Measurements from ENCODE around the gene CCDC106.

The CCDC106 gene

DNA sequence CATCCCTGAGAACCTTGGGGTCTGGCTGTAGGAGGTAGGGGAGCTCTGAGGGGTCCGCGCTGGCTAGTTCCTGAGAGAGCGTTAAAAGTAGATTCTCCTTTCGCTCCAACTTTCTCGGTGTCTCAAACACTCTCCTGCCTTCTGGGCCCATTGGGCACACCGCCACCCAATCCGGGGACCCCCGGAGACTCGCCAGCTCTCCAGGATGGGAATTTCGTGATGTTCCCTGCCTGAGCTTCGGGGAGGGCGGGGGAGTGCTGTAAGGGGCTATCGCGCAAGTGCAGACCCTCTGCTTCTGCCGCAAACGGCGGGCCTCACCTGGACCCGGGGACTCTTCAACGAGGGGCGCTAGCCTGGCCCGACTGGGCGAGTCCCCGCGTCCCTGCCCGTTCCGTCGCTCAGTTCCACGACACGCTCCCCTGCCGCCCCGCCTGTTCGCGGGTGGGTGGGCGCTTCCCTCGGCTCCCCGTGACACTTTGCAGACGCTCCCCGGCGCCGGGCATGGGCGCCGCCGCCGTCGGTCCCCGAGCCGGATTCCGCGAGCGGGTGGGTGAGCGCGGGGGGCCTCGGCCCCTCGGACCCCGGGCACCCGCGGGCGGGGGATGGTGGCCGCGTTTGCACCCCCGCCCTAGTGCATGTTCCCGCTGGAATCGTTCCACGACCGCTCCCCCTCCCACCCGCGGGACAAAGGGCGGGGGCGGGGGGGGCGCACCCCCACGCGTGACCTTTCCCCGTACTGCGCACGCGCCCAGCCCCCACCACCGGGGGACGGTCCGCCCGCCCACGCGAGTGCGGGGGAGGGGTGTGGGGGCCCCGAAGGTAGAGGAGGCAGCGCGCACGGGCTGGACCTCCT is at the start of gene CCDC106:
TSS of gene CCDC106 (plus strand) at position 481 of the 853 bp plus-strand sequence. CDS start 835 bp downstream, outside the sequence.
- peak; percentile 33 for DNase-seq

DNA sequence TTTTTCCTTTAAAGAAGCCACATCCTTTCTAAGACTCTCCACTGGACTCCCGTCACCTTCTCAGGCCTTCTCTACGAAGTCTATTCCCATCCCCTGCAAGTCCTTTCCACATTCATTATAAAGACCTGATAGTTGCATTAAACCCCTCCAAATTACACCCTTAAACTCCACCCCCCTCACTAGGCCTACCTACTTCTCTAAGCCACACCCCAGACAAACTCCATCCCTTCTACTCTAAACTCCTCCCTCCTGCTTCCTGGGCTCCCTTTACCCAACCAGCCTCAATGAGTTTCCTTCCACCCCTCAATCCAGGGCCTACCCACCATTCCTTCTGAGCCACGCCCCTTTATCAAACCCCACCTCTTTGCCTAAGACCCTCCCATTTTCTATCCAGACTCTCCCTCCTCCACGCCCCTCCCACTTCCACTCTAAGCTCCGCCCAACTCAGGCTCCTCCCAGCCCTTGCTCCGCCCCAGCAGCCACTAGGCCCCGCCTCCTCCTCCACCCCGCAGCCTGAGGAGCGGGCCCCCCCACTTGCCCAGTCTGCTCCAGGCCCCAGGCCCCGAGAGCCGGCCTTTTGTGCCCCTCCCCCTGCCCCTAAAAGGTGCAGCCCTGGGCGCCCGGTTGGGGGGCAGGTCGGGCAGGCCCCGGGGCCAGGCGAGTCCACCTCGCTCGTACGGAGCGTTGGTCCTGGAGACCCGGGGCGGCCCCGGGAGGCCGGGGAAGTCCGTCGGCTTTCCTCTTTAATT is 49.1 kb upstream of the CCDC106 start:
- DNase-seq = peak; percentile 97

- DNase-seq = peak; percentile 97
Measured at GRCh38 chr19:55599468-55599841, 48.6 kb upstream of the CCDC106 start, which contains the start of gene FIZ1. TSS of gene FIZ1 (minus strand) at chr19:55599517. CDS start at chr19:55597865, 1,652 bp downstream.

DNA sequence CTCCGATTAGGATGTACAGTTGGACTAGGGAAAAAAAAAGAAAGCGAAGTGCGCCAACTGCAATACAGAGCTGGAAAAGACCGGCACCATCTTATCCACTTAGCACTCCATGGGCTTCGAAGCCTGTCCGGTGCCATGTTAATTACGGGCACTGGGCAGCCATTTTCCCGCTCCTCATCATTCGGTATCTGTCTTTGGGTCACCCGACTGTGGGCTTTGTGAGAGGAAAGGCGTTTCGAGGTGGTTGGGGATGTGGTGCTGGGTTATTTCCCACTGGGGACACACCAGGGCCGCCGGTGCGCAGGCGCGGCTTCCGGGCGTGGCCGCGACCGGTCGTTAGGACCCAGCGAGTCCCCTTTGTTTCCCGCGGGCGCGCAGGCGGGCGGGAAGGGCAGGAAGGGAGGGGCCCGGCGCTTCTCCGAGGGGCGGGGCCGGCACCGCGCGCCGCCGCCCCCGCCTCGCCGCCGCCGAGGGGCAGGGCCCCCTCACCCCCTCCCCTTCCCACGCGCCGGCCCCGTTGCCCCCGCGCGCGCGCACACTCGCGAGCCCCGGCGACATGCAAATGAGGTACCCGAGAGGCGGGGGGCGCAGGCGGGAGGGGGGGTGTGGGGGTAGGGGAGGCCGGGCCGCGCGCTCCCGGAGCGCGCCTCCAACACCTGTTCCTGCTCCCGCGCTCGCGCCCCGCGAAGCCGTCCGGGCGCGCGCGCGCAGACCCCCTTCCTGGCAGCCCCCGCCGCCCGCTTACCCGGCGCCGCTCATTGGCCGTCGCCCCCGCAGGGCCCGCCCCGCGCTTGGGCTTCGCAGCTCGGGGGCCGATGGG is 48.0 kb upstream of the CCDC106 start, which contains the start of gene ZNF524:
TSS of gene ZNF524 (plus strand) at position 447 of the 820 bp plus-strand sequence. CDS start 1,825 bp downstream, outside the sequence.
- peak; percentile 95 for DNase-seq

DNA sequence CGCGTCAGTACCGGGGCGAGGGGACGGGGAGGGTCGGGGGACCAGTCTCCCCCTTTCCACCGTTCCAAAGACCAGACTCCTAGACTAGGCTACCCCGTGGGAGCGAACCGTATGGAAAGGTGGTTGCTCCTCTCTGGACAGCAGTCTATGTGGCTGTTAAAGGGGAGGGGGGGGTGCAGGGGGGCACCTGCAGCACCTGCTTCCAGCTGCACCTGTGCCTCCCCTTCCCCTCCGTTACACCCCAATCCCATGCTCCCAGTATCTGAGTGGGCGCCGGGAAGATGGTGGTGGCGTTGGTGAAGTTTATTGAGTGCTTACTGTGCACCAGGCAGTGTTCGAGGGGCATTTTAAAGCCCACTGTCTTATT is 47.4 kb upstream of the CCDC106 start:
- no peak for DNase-seq

DNA sequence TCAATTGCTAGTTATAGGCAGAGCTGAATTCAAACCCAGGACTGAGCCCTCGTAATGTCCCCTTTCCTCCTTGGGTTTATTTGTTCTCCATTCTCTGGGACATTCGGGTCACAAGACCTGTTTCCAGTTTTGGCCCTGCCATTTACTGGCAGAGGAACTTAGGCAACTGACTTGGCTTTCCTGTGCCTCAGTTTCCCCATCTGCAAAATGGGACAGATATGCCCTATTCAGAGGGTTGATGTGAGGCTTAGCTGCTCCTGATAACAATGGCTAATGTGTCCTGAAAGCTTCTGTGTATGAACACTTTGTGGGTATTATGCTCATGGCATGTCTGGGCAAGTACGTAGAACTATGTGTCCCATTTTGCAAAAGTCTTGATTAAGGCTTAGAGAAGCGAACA is 46.9 kb upstream of the CCDC106 start:
- DNase-seq = no peak

GRCh38 chr19:55602104-55603001 is 45.7 kb upstream of the CCDC106 start:
- DNase-seq = no peak

GRCh38 chr19:55603115-55603514 is 44.9 kb upstream of the CCDC106 start:
- no peak for DNase-seq

DNA sequence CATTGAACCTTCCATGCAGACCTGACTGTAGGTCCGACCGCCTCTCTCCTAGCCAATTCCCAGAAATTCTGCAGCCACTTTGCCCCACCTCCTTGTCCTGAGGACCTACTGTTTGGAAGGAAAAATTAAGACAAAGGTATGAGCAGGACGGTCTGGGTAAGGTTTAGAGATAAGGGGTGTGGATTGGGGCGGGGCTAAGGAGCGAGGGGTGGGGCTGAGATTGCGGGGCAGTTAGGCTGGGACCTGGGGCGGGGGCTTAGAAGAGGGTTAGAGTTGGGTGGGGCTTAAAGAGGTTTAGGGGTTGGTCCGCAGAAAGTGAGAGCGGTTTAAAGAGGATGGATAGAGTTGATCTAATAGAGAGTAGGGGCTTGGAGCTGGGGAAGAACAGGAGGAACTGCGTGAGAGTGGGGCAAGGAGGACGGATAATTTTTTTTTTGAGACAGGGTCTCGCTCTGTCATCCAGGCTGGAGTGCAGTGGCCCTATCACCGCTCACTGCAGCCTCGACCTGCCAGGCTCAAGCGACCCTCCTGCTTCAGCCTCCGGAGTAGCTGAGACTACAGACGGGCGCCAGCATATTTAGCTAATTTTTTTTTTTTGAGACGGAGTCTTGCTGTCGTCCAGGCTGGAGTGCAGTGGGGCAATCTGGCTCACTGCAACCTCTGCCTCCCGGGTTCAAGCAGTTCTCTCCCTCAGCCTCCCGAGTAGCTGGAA is 44.3 kb upstream of the CCDC106 start:
- no peak for DNase-seq

GRCh38 chr19:55605207-55605636 is 42.8 kb upstream of the CCDC106 start:
- DNase-seq = peak; percentile 94

DNA sequence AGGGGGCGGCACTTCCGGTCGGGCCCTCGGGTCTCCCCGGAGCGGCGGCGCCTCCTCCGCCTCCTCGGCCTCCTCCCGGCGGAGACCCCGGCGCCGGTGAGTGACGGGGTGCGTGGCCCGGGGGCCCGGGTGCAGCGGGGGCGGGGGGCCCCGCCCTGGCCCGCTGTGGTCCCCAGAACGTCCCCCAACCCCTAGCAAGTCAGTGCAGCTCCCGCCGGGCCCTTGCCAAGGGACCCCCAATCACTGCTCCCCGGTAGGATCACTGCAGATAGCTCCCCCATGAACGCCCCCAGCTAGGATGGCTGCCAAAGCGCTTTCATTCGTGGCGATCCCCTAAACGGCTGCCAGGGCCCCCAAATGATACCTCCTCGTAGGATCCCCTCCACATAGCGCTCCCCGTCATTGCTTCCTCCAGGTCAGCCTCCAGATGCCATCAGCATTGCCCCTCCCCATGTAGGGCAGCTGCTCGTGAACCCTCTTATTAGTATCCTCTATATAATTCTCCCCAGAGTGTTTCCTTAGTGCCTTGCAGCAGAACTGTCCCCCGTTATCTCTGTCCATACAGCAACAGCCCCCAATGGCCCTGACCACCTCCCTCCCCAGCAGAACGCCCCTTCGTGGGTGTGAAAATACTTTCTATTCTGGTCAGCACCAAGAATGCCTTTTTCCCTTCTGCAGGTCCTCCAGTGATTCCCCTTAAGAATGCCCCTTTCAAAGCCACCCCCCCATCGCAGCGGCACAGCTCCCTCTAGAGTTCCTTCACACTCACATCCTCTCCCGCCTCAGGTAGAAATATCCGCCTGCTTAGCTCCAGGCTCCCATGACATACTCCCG is 42.2 kb upstream of the CCDC106 start, which contains the start of gene ZNF865:
TSS of gene ZNF865 (plus strand) at position 11 of the 834 bp plus-strand sequence. CDS start 7,972 bp downstream, outside the sequence.
- DNase-seq = peak; percentile 88

DNA sequence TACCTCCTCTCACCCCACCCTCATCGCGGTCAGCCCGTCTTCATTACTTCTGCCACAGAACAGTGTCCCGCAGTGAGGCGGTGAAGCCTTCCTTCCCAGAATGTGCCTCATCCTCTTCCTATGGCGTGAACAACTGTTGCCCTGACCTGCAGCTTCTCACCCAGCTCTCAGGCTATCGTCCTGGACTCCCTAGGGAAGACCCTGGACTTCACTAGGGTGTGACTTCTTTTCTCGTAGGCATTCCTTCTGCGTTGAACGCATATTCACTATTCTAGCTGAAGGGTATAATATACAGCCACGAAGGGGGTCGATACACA is 41.6 kb upstream of the CCDC106 start:
- DNase-seq = no peak

DNA sequence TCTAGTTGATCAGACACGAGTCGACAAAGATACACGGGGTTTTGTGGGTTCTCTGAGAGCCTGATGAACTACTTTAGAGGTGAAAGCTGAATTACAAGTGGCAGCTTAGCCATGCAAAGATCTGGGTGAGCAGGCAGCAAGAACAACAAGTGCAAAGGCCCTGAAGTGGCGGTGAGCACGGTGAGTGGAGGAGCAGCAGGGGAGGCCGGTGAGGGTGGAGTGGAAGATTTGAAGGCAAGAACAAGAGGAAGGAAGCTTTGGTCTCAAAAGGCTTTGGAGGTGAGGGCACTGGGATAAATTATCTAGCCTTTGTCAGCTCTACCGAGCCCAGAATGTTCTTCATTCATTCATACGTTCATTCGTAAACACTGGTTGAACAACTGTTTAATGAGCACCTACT is 41.2 kb upstream of the CCDC106 start:
- no peak for DNase-seq

DNA sequence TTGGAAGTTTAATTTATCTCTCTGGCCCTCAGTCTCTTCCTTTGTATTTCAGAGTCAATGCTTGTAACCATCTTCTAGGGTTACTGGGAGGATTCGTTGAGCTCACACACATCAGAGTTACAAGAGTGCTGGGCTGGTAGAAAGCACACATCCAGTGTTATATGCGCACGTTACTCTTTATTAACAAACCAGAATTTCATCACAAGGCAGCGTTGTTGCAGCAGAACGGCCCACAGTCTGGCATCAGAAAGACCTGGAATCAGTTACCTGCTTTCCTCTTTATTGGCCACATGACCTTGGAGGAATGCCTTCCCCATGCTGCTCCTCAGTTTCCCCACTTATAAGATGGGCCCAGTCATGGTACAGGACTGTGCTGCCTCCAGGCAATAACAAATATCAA is 38.7 kb upstream of the CCDC106 start:
- DNase-seq = no peak

DNA sequence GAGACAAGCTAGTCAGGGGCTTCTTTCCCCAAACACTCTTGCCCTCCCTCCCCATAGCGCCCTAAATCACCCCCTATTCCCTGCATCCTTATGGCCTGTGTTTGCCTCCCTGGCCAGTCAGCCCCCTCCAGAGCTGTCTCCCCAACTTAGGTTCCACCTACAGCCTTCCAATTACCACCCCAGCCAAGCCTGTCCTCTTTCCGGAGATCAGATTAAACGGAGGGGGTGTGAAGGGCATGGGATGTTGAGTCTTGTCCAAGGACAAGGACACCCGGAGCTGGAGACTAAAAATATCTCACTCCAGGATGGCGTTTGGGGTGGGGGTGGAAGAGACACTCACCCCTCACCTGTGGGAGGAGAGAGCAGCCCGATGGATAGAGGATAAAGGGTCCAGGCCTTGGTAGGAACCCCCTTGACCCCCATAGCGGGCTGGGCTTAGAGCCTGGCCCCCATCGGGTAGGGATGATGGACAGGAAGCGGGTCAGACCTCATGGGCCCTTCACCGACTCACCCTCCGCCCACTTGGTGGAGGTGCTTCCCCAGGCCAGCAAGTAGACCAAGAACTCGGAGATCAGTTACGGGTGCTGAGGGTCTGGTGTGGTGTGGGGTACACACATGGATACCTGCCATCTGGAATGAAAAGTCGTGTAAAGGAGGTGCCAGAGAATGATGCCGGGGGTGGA is 36.6 kb upstream of the CCDC106 start:
- DNase-seq = no peak

DNA sequence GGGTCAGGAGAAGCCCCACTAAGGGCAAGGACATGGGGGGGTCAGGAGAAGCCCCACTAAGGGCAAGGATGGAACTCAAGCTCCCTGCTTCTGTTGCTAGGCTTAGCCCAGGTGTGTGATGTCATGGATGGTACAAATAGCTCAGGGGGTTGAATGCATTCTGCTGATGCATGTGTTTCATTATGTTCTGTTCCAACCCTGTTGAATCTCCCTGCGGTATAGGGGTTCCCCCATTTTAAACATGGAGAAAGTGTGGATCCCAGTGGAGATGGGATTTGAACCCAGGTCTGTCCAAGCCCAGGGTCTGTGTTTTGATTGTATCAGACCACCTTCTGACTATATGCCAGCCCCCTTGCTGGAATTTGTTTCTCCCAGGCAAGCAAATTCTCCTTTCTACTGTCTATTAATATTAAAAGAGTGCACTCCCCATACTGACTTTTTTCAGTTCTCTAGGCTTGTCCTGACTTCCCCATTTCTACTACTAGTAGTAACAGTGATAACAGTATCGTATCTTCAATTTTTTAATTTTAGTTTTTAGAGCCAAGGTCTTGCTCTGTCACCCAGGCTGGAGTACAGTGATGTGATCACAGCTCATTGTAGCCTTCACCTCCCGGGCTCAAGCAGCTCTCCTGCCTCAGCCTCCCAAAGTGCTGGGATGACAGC is 35.9 kb upstream of the CCDC106 start:
- DNase-seq = no peak

- DNase-seq = no peak
Measured at GRCh38 chr19:55613396-55613795, 34.6 kb upstream of the CCDC106 start.

- DNase-seq = no peak
Measured at GRCh38 chr19:55613930-55614710, 33.9 kb upstream of the CCDC106 start.

Measured in NCI-H748 treated with DMSO at 0.1 percent for 48 hours (cell line).